ENCODE results near the gene CSNK2B. TPM values are rescaled to one million over a fixed set of nuclear protein-coding genes. Genes with fewer than 3 reads are reported as not detected.

CSNK2B gene
- total RNA-seq, 1 experiment from 2014 or later = 357 TPM

DNA sequence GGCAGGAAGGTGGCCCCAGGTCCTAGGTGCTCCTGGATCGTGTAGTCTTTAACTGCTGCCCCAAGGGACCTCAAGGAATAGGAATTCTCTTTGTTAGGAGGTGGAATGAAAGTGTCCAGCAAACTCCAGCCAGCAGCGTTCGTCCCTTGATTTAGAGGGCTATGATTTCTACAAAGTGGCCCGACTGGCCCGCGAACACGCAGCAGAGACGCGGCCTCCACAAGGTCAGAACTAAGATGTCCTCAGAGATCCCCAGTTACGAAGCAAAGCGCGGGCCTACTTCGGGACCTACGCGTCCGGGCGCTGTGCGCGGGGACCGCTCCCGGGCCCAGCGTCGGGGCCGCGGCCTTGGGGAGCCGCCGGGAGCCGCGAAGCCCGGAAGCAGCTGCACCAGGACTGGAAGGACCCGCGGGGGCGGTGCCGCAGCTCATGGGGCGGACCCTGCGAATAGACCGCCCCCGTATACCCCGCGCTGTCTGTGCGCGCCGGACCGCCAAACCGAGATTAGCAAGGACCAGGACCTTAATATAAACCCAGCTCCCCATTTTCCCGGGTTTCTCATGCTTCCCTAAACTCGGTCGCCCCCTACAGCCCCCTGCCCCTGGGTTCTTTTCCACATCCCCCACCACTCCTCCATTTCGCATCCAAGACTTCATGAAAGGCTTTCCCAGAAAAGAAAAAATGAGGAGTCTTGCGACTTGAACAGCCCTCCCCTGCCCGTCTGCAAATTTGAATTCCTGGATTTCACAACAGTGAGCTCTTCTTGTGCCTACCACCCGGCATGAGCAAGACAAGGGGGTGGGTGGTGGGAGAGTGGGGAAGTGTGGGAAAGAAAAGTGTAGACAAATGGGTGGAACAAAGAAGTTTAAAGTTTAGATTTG is 5.3 kb upstream of the CSNK2B start, which contains the start of gene C6orf47:
C6orf47 (minus strand) TSS at position 398 of the 881 bp plus-strand sequence. CDS start 831 bp downstream, outside the sequence.
- H3K36me3 Mint-ChIP-seq (ENCODE audit: insufficient read depth, unreplicated experiment) = peaks cover 91% of the 10 kb centered on the region
- H3K27me3 Mint-ChIP-seq (ENCODE audit: unreplicated experiment) = no peaks in the 10 kb centered on the region
- CTCF ChIA-PET = interaction anchor here (0.6 to 1.5 kb wide), 11 partner anchors 9 to 268 kb away, joined by 3 to 10 read pairs (median 3); partner anchors contain the start of genes BAG6 and DDX39B
- peak within 1 kb of the TSS; percentile 82 for H3K4me3 Mint-ChIP-seq (ENCODE audit: low read depth, unreplicated experiment)
- BruUV-seq (replicated peaks) = no TSS peak
- DNase-seq = peak; percentile 96
- intact Hi-C loops (cut with micrococcal nuclease; ENCODE audit: unreplicated experiment) = loop anchor here (1.0 kb wide), 1 partner anchor 8 kb away; the partner anchor contains the start of gene BAG6
- H3K4me1 Mint-ChIP-seq (ENCODE audit: low read depth, unreplicated experiment) = peaks cover 69% of the 10 kb centered on the region
- H3K27ac Mint-ChIP-seq (ENCODE audit: unreplicated experiment) = peak within 1 kb of the TSS; percentile 87
- TF ChIP-seq, protein P1, sequence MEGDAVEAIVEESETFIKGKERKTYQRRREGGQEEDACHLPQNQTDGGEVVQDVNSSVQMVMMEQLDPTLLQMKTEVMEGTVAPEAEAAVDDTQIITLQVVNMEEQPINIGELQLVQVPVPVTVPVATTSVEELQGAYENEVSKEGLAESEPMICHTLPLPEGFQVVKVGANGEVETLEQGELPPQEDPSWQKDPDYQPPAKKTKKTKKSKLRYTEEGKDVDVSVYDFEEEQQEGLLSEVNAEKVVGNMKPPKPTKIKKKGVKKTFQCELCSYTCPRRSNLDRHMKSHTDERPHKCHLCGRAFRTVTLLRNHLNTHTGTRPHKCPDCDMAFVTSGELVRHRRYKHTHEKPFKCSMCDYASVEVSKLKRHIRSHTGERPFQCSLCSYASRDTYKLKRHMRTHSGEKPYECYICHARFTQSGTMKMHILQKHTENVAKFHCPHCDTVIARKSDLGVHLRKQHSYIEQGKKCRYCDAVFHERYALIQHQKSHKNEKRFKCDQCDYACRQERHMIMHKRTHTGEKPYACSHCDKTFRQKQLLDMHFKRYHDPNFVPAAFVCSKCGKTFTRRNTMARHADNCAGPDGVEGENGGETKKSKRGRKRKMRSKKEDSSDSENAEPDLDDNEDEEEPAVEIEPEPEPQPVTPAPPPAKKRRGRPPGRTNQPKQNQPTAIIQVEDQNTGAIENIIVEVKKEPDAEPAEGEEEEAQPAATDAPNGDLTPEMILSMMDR (IDR thresholded peaks at IDR 0.05; ENCODE audit: unreplicated experiment) = no peak
- H3K9me3 Mint-ChIP-seq (ENCODE audit: low read depth, unreplicated experiment) = no peaks in the 10 kb centered on the region

DNA sequence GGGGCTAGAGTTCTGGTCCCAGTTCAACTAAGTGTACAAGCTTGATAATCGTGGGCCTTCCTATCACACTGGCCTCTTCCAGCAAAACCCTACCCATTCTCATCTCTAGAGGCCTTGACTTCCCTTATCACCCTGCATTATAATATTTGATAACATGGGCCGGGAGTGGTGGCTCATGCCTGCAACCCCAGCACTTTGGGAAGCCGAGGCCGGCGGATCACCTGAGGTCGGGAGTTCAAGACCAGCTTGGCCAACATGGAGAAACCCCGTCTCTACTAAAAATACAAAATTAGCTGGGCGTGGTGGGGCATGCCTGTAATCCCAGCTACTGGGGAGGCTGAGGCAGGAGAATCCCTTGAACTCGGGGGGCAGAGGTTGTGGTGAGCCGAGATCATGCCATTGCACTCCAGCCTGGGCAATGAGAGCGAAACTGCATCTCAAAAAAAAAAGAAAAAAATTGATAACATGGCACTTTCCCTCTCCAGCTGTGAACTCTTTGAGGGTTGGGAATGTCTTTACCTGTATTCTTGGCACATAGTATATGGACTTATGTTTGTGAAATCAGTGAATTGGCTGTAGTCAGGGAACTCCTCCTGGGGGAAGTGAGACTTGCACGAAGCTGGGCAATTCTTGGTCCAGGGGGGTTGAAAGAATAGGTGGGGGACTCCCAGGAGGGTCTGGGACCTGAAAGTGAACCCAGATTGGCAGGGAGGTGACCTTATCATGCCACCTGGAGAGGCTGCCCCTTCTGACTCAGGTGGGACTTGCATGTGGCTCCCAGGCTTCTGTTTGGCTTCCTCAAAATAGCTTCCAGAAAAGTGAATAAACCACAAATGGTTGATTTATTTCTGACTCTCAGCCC is 4.4 kb upstream of the CSNK2B start:
- Mint-ChIP-seq H3K9me3 (ENCODE audit: low read depth, unreplicated experiment) (no peaks in the 10 kb centered on the region), H3K4me3 (ENCODE audit: low read depth, unreplicated experiment) (peak overlapping the region; percentile 82), H3K27ac (ENCODE audit: unreplicated experiment) (peak overlapping the region; percentile 87), H3K4me1 (ENCODE audit: low read depth, unreplicated experiment) (peaks cover 60% of the 10 kb centered on the region), H3K36me3 (ENCODE audit: insufficient read depth, unreplicated experiment) (peaks cover 93% of the 10 kb centered on the region), H3K27me3 (ENCODE audit: unreplicated experiment) (no peaks in the 10 kb centered on the region)
- CTCF ChIA-PET = interaction anchor here (0.6 to 1.5 kb wide), 11 partner anchors 10 to 267 kb away, joined by 3 to 10 read pairs (median 3); partner anchors contain the start of genes BAG6 and DDX39B
- TF ChIP-seq, protein P1 (IDR thresholded peaks at IDR 0.05; ENCODE audit: unreplicated experiment) = no peak
- no TSS peak for BruUV-seq (replicated peaks)
- intact Hi-C loops (cut with micrococcal nuclease; ENCODE audit: unreplicated experiment) = no loop called here
- DNase-seq = no peak

DNA sequence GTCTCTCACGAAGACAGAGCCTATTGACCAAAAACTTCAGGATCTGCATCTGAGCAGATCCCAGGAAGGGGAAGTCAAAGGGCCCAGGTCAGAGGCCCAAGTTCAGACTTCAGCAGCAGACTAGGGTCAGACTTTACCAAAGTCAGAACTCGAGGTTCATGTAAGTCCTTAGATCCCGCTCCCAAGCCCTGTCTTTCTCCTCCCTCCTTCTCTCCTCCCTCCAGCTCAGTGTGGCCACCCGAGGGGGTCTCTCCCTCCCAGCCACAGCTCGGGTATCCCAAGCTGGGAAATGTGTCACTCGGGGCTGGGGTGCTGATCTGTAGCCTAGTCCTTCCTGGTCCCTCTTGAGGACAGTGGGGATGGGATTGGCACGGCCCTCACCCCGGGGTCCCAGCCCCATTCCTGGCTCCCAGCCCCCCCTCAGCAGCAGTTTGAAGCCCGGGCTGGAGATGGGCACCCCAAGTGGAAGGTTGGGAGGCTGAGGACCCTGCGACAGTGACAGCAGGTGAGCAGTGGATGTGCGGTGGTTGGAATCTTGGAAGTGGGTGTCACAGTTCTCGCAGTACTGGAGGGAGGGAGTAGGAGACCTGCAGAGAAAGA is 3.7 kb upstream of the CSNK2B start:
- DNase-seq = no peak
- no peaks in the 10 kb centered on the region for H3K9me3 Mint-ChIP-seq (ENCODE audit: low read depth, unreplicated experiment)
- H3K27me3 Mint-ChIP-seq (ENCODE audit: unreplicated experiment) = no peaks in the 10 kb centered on the region
- intact Hi-C loops (cut with micrococcal nuclease; ENCODE audit: unreplicated experiment) = no loop called here
- peak overlapping the region; percentile 1 for H3K4me3 Mint-ChIP-seq (ENCODE audit: low read depth, unreplicated experiment)
- H3K4me1 Mint-ChIP-seq (ENCODE audit: low read depth, unreplicated experiment) = peaks cover 65% of the 10 kb centered on the region
- no TSS peak for BruUV-seq (replicated peaks)
- no peak overlapping the region for H3K27ac Mint-ChIP-seq (ENCODE audit: unreplicated experiment)
- TF ChIP-seq, protein P1 (IDR thresholded peaks at IDR 0.05; ENCODE audit: unreplicated experiment) = no peak
- peaks cover 93% of the 10 kb centered on the region for H3K36me3 Mint-ChIP-seq (ENCODE audit: insufficient read depth, unreplicated experiment)
- CTCF ChIA-PET = interaction anchor here (0.7 to 1.1 kb wide), 3 partner anchors 40 to 596 kb away, joined by 3 to 6 read pairs (median 3); partner anchors contain the start of gene NEU1
